ENCODE measurements around the gene PAIP2.

DNA sequence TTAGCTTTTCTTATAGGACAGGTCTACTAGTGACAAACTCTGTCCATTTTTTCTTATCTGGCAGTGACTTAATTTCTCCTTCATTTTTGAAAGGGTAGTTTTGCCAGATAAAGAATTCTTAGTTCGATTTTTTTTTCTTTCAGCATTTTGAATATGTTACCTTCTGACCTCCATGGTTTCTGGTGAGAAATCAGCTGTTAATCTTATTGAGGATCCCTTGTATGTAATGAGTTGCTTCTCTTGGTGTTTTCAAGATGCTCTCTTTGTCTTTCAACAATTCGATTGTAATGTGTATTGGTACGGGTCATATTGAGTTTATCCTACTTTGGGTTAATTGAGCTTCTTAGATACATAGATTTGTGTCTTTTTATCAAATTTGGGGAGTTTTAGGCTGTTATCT, 12.5 kb downstream of the PAIP2 start:
- TF ChIP-seq POLR2A (IDR thresholded peaks at IDR 0.05; ENCODE audit: low read length), result no peak
- TF ChIP-seq GATA1 (IDR thresholded peaks at IDR 0.05; ENCODE audit: low read depth, low read length), result no peak

Data from erythroblast (primary cell).